ENCODE data around the gene CDK6.

CDK6 gene

GRCh38 chr7:92586841-92587240 is 249.5 kb downstream of the CDK6 start:
- Histone ChIP-seq H3K4me2 (ENCODE audit: insufficient read depth, low read length, poor library complexity, severe bottlenecking) (no peak overlapping the region), H2BK120ac (ENCODE audit: low read depth, low read length) (no peak overlapping the region), H3K36me3 (replicated peaks in 1 of 2; ENCODE audit: control insufficient read depth in 2 of 2, insufficient read depth in 2 of 2, low read length in 2 of 2) (peaks cover under 1 to 31% of the 10 kb centered on the region in 2 donors), H3K9ac (ENCODE audit: low read depth, low read length, poor library complexity) (no peak overlapping the region), H3K4me1 (ENCODE audit: control insufficient read depth in 2 of 2, insufficient read depth in 1 of 2, low read depth in 1 of 2, low read length in 2 of 2) (peaks cover 2 to 4% of the 10 kb centered on the region in 2 donors), H2AFZ (ENCODE audit: low read length) (no peak overlapping the region), H3K4ac (ENCODE audit: low read length) (no peak overlapping the region), H2BK5ac (ENCODE audit: low read length) (no peak overlapping the region), H3K9me3 (replicated peaks in 1 of 2; ENCODE audit: control insufficient read depth in 2 of 2, insufficient read depth in 1 of 2, low read depth in 1 of 2, low read length in 2 of 2) (peaks cover 0 to 12% of the 10 kb centered on the region in 2 donors), H2AK5ac (ENCODE audit: low read depth, low read length) (no peak overlapping the region), H3K27me3 (ENCODE audit: control insufficient read depth in 3 of 3, insufficient read depth in 3 of 3, low read depth in 1 of 3, low read length in 3 of 3) (peaks cover 0 to 12% (median 5%) of the 10 kb centered on the region in 3 experiments), H3K4me3 (ENCODE audit: low read length in 2 of 2) (no peak overlapping the region), H2BK15ac (ENCODE audit: low read length) (no peak overlapping the region), H3K27ac (replicated peaks; ENCODE audit: low read length) (no peak overlapping the region), H3K79me1 (ENCODE audit: low read depth, low read length) (peaks cover 3% of the 10 kb centered on the region), H4K91ac (ENCODE audit: low read depth, low read length, poor library complexity) (no peak overlapping the region), H3K14ac (ENCODE audit: low read length) (no peak overlapping the region), H4K8ac (ENCODE audit: low read depth, low read length) (no peak overlapping the region), H2BK12ac (ENCODE audit: low read length) (no peak overlapping the region), H3K23ac (ENCODE audit: low read depth, low read length, poor library complexity) (no peak overlapping the region), H3K18ac (ENCODE audit: low read length) (no peak overlapping the region)
- no peak for DNase-seq (ENCODE audit: low spot score)
- no CpG with 5 or more reads among the region's 4 CpGs for WGBS, 2 donors (ENCODE audit: extremely low coverage in 2 of 2, insufficient read length in 2 of 2, insufficient replicate concordance in 1 of 2)

- Histone ChIP-seq H3K4me3 (ENCODE audit: low read length in 2 of 2) (no peak overlapping the region), H3K4ac (ENCODE audit: low read length) (no peak overlapping the region), H2BK12ac (ENCODE audit: low read length) (no peak overlapping the region), H3K14ac (ENCODE audit: low read length) (no peak overlapping the region), H3K23ac (ENCODE audit: low read depth, low read length, poor library complexity) (no peak overlapping the region), H2BK15ac (ENCODE audit: low read length) (no peak overlapping the region), H3K4me1 (ENCODE audit: control insufficient read depth in 2 of 2, insufficient read depth in 1 of 2, low read depth in 1 of 2, low read length in 2 of 2) (peaks cover 2 to 4% of the 10 kb centered on the region in 2 donors), H3K36me3 (replicated peaks in 1 of 2; ENCODE audit: control insufficient read depth in 2 of 2, insufficient read depth in 2 of 2, low read length in 2 of 2) (peaks cover 1 to 35% of the 10 kb centered on the region in 2 donors), H2AFZ (ENCODE audit: low read length) (no peak overlapping the region), H3K27me3 (ENCODE audit: control insufficient read depth in 3 of 3, insufficient read depth in 3 of 3, low read depth in 1 of 3, low read length in 3 of 3) (peaks cover 0 to 7% (median 5%) of the 10 kb centered on the region in 3 experiments), H3K9ac (ENCODE audit: low read depth, low read length, poor library complexity) (no peak overlapping the region), H4K91ac (ENCODE audit: low read depth, low read length, poor library complexity) (no peak overlapping the region), H3K18ac (ENCODE audit: low read length) (no peak overlapping the region), H3K4me2 (ENCODE audit: insufficient read depth, low read length, poor library complexity, severe bottlenecking) (no peak overlapping the region), H3K79me1 (ENCODE audit: low read depth, low read length) (peaks cover 3% of the 10 kb centered on the region), H3K27ac (replicated peaks; ENCODE audit: low read length) (no peak overlapping the region), H4K8ac (ENCODE audit: low read depth, low read length) (no peak overlapping the region), H2AK5ac (ENCODE audit: low read depth, low read length) (no peak overlapping the region), H2BK120ac (ENCODE audit: low read depth, low read length) (no peak overlapping the region), H2BK5ac (ENCODE audit: low read length) (no peak overlapping the region), H3K9me3 (replicated peaks in 1 of 2; ENCODE audit: control insufficient read depth in 2 of 2, insufficient read depth in 1 of 2, low read depth in 1 of 2, low read length in 2 of 2) (peaks cover 0 to 12% of the 10 kb centered on the region in 2 donors)
- DNase-seq (ENCODE audit: low spot score): no peak
Observed at GRCh38 chr7:92586403-92586802, 250.0 kb downstream of the CDK6 start.

DNA sequence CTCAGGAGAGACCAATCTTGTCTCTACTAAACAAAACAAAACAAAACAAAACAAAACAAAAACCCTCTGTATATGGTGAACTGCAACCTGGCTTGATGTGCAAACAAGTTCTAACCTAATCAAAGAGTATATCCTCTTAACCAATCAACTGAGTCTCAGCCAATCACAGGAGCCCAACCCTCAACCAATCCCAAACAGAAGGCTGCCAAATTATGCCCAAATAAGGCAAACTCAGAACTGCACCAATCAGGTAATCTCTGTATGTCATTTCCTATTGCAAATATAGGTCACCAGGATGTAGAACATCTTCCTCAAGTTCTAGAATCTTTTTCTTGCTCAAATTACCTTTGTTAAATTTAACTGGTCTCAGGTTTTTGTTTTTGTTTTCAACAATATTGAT is 251.4 kb downstream of the CDK6 start:
- Histone ChIP-seq H3K36me3 (replicated peaks in 1 of 2; ENCODE audit: control insufficient read depth in 2 of 2, insufficient read depth in 2 of 2, low read length in 2 of 2) (peaks cover 6 to 50% of the 10 kb centered on the region in 2 donors), H3K14ac (ENCODE audit: low read length) (no peak overlapping the region), H3K4me3 (ENCODE audit: low read length in 2 of 2) (no peak overlapping the region), H3K9me3 (replicated peaks in 1 of 2; ENCODE audit: control insufficient read depth in 2 of 2, insufficient read depth in 1 of 2, low read depth in 1 of 2, low read length in 2 of 2) (peaks cover 0 to 12% of the 10 kb centered on the region in 2 donors), H3K9ac (ENCODE audit: low read depth, low read length, poor library complexity) (no peak overlapping the region), H2BK120ac (ENCODE audit: low read depth, low read length) (no peak overlapping the region), H2BK5ac (ENCODE audit: low read length) (no peak overlapping the region), H2AFZ (ENCODE audit: low read length) (no peak overlapping the region), H2AK5ac (ENCODE audit: low read depth, low read length) (no peak overlapping the region), H3K4me1 (ENCODE audit: control insufficient read depth in 2 of 2, insufficient read depth in 1 of 2, low read depth in 1 of 2, low read length in 2 of 2) (peaks cover 2 to 4% of the 10 kb centered on the region in 2 donors), H4K91ac (ENCODE audit: low read depth, low read length, poor library complexity) (no peak overlapping the region), H4K8ac (ENCODE audit: low read depth, low read length) (no peak overlapping the region), H3K23ac (ENCODE audit: low read depth, low read length, poor library complexity) (no peak overlapping the region), H3K27me3 (ENCODE audit: control insufficient read depth in 3 of 3, insufficient read depth in 3 of 3, low read depth in 1 of 3, low read length in 3 of 3) (peaks cover 0 to 2% (median 0%) of the 10 kb centered on the region in 3 experiments), H3K4ac (ENCODE audit: low read length) (no peak overlapping the region), H3K18ac (ENCODE audit: low read length) (no peak overlapping the region), H3K79me1 (ENCODE audit: low read depth, low read length) (peaks cover 3% of the 10 kb centered on the region), H2BK15ac (ENCODE audit: low read length) (no peak overlapping the region), H2BK12ac (ENCODE audit: low read length) (no peak overlapping the region), H3K4me2 (ENCODE audit: insufficient read depth, low read length, poor library complexity, severe bottlenecking) (no peak overlapping the region), H3K27ac (replicated peaks; ENCODE audit: low read length) (no peak overlapping the region)
- no peak for DNase-seq (ENCODE audit: low spot score)

GRCh38 chr7:92582948-92583347 is 253.4 kb downstream of the CDK6 start:
- no peak overlapping the region for H2BK5ac ChIP-seq (ENCODE audit: low read length)
- no peak overlapping the region for H3K4me2 ChIP-seq (ENCODE audit: insufficient read depth, low read length, poor library complexity, severe bottlenecking)
- H3K23ac ChIP-seq (ENCODE audit: low read depth, low read length, poor library complexity): no peak overlapping the region
- no peak overlapping the region for H3K14ac ChIP-seq (ENCODE audit: low read length)
- DNase-seq (ENCODE audit: low spot score): no peak
- no peak overlapping the region for H2BK120ac ChIP-seq (ENCODE audit: low read depth, low read length)
- no peak overlapping the region for H2BK12ac ChIP-seq (ENCODE audit: low read length)
- H2BK15ac ChIP-seq (ENCODE audit: low read length): no peak overlapping the region
- H3K9ac ChIP-seq (ENCODE audit: low read depth, low read length, poor library complexity): no peak overlapping the region
- H3K4me1 ChIP-seq (ENCODE audit: control insufficient read depth in 2 of 2, insufficient read depth in 1 of 2, low read depth in 1 of 2, low read length in 2 of 2): no peaks in the 10 kb centered on the region
- no peak overlapping the region for H3K4ac ChIP-seq (ENCODE audit: low read length)
- no peaks in the 10 kb centered on the region for H3K27me3 ChIP-seq (ENCODE audit: control insufficient read depth in 3 of 3, insufficient read depth in 3 of 3, low read depth in 1 of 3, low read length in 3 of 3)
- H3K18ac ChIP-seq (ENCODE audit: low read length): no peak overlapping the region
- H3K79me1 ChIP-seq (ENCODE audit: low read depth, low read length): no peaks in the 10 kb centered on the region
- no peak overlapping the region for H4K91ac ChIP-seq (ENCODE audit: low read depth, low read length, poor library complexity)
- H3K36me3 ChIP-seq (replicated peaks in 1 of 2; ENCODE audit: control insufficient read depth in 2 of 2, insufficient read depth in 2 of 2, low read length in 2 of 2): peaks cover 8 to 68% of the 10 kb centered on the region in 2 donors
- no peak overlapping the region for H2AFZ ChIP-seq (ENCODE audit: low read length)
- H3K27ac ChIP-seq (replicated peaks; ENCODE audit: low read length): no peak overlapping the region
- no peak overlapping the region for H3K4me3 ChIP-seq (ENCODE audit: low read length in 2 of 2)
- peaks cover 0 to 12% of the 10 kb centered on the region in 2 donors for H3K9me3 ChIP-seq (replicated peaks in 1 of 2; ENCODE audit: control insufficient read depth in 2 of 2, insufficient read depth in 1 of 2, low read depth in 1 of 2, low read length in 2 of 2)
- WGBS, 2 donors (ENCODE audit: extremely low coverage in 2 of 2, insufficient read length in 2 of 2, insufficient replicate concordance in 1 of 2): no CpG with 5 or more reads among the region's 1 CpG
- no peak overlapping the region for H4K8ac ChIP-seq (ENCODE audit: low read depth, low read length)
- no peak overlapping the region for H2AK5ac ChIP-seq (ENCODE audit: low read depth, low read length)

All from neuronal stem cell (in vitro differentiated cells).